NCI-H2029 treated with DMSO at 0.1 percent for 48 hours (cell line): ENCODE results near the gene NEU1.
"Not testable (repeated sequence)": the region's sequence is repeated elsewhere in the genome, so short reads cannot be mapped to it uniquely, and the experiment has no call there.

Experiments
- DNase-seq: peaks from one replicate; lab custom pipeline; 2025; lab: John Stamatoyannopoulos, UW

NEU1 gene

GRCh38 chr6:31817929-31818511 lies 44.6 kb downstream of the NEU1 start:
- not testable (repeated sequence) for DNase-seq

DNA sequence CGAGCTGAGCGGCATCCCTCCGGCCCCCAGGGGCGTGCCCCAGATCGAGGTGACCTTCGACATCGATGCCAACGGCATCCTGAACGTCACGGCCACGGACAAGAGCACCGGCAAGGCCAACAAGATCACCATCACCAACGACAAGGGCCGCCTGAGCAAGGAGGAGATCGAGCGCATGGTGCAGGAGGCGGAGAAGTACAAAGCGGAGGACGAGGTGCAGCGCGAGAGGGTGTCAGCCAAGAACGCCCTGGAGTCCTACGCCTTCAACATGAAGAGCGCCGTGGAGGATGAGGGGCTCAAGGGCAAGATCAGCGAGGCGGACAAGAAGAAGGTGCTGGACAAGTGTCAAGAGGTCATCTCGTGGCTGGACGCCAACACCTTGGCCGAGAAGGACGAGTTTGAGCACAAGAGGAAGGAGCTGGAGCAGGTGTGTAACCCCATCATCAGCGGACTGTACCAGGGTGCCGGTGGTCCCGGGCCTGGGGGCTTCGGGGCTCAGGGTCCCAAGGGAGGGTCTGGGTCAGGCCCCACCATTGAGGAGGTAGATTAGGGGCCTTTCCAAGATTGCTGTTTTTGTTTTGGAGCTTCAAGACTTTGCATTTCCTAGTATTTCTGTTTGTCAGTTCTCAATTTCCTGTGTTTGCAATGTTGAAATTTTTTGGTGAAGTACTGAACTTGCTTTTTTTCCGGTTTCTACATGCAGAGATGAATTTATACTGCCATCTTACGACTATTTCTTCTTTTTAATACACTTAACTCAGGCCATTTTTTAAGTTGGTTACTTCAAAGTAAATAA lies 45.3 kb downstream of the NEU1 start:
- not testable (repeated sequence) for DNase-seq

GRCh38 chr6:31815025-31815838 lies 47.4 kb downstream of the NEU1 start, which contains the start of the genes HSPA1A and HSPA1L:
HSPA1A (plus strand) TSS chr6:31815543; CDS start chr6:31815757, 214 bp downstream.
HSPA1L (minus strand) TSS chr6:31815283; CDS start chr6:31811972, 3,311 bp downstream.
- DNase-seq, result peak; percentile 94

DNA sequence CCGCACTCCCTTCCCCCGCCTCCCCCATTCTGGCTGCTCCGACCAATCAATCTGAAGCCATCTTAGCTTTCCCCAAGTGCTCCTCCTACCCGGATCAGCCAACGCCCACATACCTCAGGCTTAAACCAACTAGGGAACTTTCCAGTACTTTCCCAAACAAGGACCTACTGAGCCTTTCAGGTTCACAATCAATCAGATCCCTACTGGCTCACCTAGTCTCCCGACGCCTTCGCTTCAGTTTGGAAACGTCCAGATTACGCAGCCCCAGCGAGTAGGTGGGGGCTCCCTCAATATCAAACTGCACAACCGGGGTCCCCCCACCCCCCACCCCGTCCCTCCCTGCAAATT lies 48.0 kb downstream of the NEU1 start:
- peak; percentile 91 for DNase-seq

- no peak for DNase-seq
Observed at GRCh38 chr6:31813465-31813849, 49.2 kb downstream of the NEU1 start.

DNA sequence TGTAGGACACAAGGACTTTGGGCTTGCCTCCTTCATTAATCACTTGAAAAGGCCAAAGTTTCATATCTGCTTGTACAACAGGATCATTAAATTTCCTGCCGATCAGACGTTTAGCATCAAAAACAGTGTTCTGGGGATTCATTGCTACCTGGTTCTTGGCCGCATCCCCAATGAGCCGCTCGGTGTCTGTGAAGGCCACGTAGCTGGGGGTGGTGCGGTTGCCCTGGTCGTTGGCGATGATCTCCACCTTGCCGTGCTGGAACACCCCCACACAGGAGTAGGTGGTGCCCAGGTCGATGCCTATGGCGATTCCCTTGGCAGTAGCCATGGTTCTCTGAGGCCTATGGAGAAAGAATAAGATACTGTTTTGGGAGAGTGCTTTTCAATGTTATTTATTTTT lies 51.0 kb downstream of the NEU1 start:
- DNase-seq, result no peak

DNA sequence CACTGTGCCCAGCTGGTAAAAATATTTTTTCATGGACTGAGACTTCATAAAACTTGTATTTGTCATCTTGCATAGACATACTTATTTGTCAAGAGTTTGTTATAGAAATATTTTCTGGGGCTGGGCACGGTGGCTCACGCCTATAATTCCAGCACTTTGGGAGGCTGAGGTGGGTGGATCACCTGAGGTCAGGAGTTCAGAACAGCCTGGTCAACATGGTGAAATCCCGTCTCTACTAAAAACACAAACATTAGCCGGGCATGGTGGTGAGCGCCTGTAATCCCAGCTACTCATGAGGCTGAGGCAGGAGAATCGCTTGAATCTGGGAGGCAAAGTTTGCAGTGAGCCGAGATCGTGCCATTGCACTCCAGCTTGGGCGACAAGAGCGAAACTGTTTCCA lies 54.0 kb downstream of the NEU1 start:
- not testable (repeated sequence) for DNase-seq
